ENCODE results near the gene CDC25A.

The CDC25A gene

GRCh38 chr3:48110463-48110862, 77.8 kb downstream of the CDC25A start:
- no peak for DNase-seq

- no peak for DNase-seq
These were observed 81.0 kb downstream of the CDC25A start for GRCh38 chr3:48107227-48107626.
